DND-41 (cell line): ENCODE results near the gene BCL11A.
A peak's percentile ranks its signal among the peaks of the same experiment; 100 is the strongest.

Experiments
- ATAC-seq: fragments of 200-7000 bp; cut with Tn5 transposase; 3 replicates; pipeline ENCODE4 v1.9.1; 2021; ENCODE audit warnings: low read depth; ENCODE audit not compliant: insufficient read depth
- DNase-seq: peaks from one replicate; pipeline ENCODE4 v3.0.0-alpha.2; 2020
- H2AFZ ChIP-seq: 2 replicates; pipeline ENCODE4 v1.6.0; 2012; ENCODE audit warnings: low read depth, low read length
- H3K27ac ChIP-seq: 2 replicates; pipeline ENCODE4 v1.5.1; 2012; ENCODE audit warnings: low read length, inconsistent platforms
- H3K27me3 ChIP-seq: fragments of 200-600 bp; sonication (generic); 2 replicates; pipeline ENCODE4 v1.6.0; 2012; ENCODE audit warnings: low read length, mild to moderate bottlenecking, inconsistent platforms; ENCODE audit not compliant: insufficient read depth, poor library complexity
- H3K36me3 ChIP-seq: 2 replicates; pipeline ENCODE4 v1.5.1; 2012; ENCODE audit warnings: low read length, inconsistent platforms; ENCODE audit not compliant: insufficient read depth
- H3K4me1 ChIP-seq: 2 replicates; pipeline ENCODE4 v1.5.1; 2012; ENCODE audit warnings: mild to moderate bottlenecking, low read length; ENCODE audit not compliant: insufficient read depth
- H3K4me2 ChIP-seq: 2 replicates; pipeline ENCODE4 v1.6.0; 2012; ENCODE audit warnings: mild to moderate bottlenecking, moderate library complexity, low read length, inconsistent platforms; ENCODE audit not compliant: insufficient read depth
- H3K4me3 ChIP-seq, 2 experiments: fragments of 200-600 bp in 1 of 2; shearing (Covaris generic) in 1 of 2; 2 replicates each; pipeline ENCODE4 v1.5.1; 2012 to 2016; ENCODE audit warnings: inconsistent platforms in 2 of 2, low read length in 2 of 2, mild to moderate bottlenecking in 2 of 2, low read depth in 1 of 2, moderate library complexity in 1 of 2
- H3K79me2 ChIP-seq: 2 replicates; pipeline ENCODE4 v1.6.0; 2012; ENCODE audit warnings: low read length, inconsistent platforms; ENCODE audit not compliant: insufficient read depth
- H3K9ac ChIP-seq: 2 replicates; pipeline ENCODE4 v1.6.0; 2012; ENCODE audit warnings: low read depth, mild to moderate bottlenecking, inconsistent platforms, low read length, moderate library complexity
- H3K9me3 ChIP-seq: 2 replicates; pipeline ENCODE4 v1.5.1; 2012; ENCODE audit warnings: low read length, moderate library complexity, mild to moderate bottlenecking, inconsistent platforms; ENCODE audit not compliant: insufficient read depth, severe bottlenecking
- H4K20me1 ChIP-seq: 2 replicates; pipeline ENCODE4 v1.6.0; 2012; ENCODE audit warnings: low read length; ENCODE audit not compliant: insufficient read depth
- EZH2 ChIP-seq: IDR thresholded peaks from 3 replicates; pipeline ENCODE4 v1.6.1; 2012; ENCODE audit warnings: borderline replicate concordance, low read depth, mild to moderate bottlenecking, moderate library complexity, low read length, inconsistent platforms; ENCODE audit not compliant: severe bottlenecking
- TF ChIP-seq, protein P1 (sequence below): IDR thresholded peaks from 2 replicates; pipeline ENCODE4 v1.5.1; 2012; ENCODE audit warnings: borderline replicate concordance, low read length, moderate library complexity, mild to moderate bottlenecking; ENCODE audit not compliant: poor library complexity, severe bottlenecking; ENCODE audit errors: extremely low read depth

The BCL11A gene

DNA sequence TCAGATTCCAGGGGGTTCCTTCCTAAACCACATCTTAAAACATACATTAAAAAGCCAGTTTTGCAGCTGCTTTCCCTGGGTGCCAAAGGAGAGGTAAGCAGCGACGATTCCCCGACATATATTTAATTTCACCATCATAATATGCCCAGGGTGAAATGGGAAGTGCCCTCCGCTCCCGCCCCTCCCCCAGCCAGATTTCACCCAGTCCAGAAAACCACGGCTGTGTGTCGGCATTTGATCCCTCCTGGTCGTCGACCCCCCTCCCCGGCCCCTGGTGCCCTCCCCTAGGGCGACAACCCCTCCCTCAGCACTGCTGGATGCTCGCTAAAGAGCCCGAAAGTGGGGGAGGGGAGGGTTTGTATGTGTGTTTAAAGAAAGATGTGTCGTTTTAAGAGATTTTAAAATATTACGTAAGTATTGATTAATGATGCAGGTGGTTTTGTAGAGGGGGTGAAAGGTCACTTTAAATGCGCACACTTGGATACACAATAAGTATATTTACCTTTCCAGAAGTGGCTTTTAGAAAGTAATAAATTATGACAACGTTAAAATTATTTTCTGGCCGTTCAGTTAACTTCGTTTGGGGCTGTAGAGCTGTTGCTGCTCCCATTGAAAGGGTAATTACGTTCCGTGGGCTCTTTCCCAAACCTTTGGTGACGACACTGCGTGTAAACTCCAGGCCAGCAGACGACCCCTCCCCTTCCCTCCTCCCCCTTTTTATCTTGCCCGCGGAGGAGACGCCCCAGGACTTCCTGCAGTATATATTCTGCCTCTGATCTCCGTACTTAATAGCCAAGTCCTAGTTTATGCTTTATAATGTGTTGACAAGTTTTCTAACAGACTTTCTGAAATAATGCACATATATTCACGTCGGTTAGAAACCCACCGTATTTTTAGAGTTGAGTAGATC is 3.4 kb upstream of the BCL11A start:
- H3K79me2 ChIP-seq, result peaks cover 22% of the 10 kb centered on the region
- H3K36me3 ChIP-seq, result no peaks in the 10 kb centered on the region
- DNase-seq (peak; percentile 63), ATAC-seq (peak; percentile 17; the same call in 1 of the 3 replicates)
- H3K4me1 ChIP-seq, result peaks cover 45% of the 10 kb centered on the region
- H4K20me1 ChIP-seq, result no peaks in the 10 kb centered on the region
- H3K9me3 ChIP-seq, result no peaks in the 10 kb centered on the region
- peak overlapping the region; percentile 17 to 78; a peak in 3 of 4 replicates for H3K4me3 ChIP-seq
- H3K27ac ChIP-seq, result 0 out of 2 replicates have a peak overlapping the region, but pooled peaks have one; percentile 13
- peak overlapping the region; percentile 11; the same call in 1 of the 2 replicates for H2AFZ ChIP-seq
- H3K9ac ChIP-seq, result peak overlapping the region; percentile 89
- TF ChIP-seq, protein P1, sequence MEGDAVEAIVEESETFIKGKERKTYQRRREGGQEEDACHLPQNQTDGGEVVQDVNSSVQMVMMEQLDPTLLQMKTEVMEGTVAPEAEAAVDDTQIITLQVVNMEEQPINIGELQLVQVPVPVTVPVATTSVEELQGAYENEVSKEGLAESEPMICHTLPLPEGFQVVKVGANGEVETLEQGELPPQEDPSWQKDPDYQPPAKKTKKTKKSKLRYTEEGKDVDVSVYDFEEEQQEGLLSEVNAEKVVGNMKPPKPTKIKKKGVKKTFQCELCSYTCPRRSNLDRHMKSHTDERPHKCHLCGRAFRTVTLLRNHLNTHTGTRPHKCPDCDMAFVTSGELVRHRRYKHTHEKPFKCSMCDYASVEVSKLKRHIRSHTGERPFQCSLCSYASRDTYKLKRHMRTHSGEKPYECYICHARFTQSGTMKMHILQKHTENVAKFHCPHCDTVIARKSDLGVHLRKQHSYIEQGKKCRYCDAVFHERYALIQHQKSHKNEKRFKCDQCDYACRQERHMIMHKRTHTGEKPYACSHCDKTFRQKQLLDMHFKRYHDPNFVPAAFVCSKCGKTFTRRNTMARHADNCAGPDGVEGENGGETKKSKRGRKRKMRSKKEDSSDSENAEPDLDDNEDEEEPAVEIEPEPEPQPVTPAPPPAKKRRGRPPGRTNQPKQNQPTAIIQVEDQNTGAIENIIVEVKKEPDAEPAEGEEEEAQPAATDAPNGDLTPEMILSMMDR, result no peak
- peak; percentile 24 for TF ChIP-seq EZH2
- H3K4me2 ChIP-seq, result peak overlapping the region; percentile 92
- H3K27me3 ChIP-seq, result peaks cover 56% of the 10 kb centered on the region

DNA sequence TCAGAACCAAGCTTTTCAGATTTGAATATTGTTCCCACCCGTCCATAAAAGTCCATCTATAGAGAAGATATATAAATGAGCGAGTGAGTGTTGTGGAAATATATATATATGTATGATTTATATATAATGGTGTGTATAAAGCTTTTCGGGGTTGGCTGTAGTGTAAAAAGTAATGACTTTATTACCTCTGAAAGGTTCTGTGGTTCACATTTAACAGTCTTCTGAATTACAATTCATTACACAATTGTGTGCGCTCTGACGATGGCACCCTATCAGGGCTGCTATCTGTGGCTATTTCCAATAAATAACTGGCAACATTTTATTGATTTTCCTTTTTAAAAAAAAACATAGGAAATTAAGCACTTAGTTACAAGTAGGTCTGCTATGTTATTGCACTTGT is 2.7 kb upstream of the BCL11A start:
- DNase-seq, result no peak
- peaks cover 63% of the 10 kb centered on the region for H3K27me3 ChIP-seq
- H3K9me3 ChIP-seq, result no peaks in the 10 kb centered on the region
- H3K4me1 ChIP-seq, result peaks cover 50% of the 10 kb centered on the region
- H3K27ac ChIP-seq, result 0 out of 2 replicates have a peak overlapping the region, but pooled peaks have one; percentile 13
- H3K79me2 ChIP-seq, result peaks cover 28% of the 10 kb centered on the region
- H3K9ac ChIP-seq, result peak overlapping the region; percentile 89
- no peaks in the 10 kb centered on the region for H4K20me1 ChIP-seq
- no peak for ATAC-seq
- H3K4me2 ChIP-seq, result peak overlapping the region; percentile 92
- H2AFZ ChIP-seq, result no peak overlapping the region
- H3K36me3 ChIP-seq, result no peaks in the 10 kb centered on the region; the same call in 1 of the 2 replicates
- TF ChIP-seq, protein P1, result no peak
- TF ChIP-seq EZH2, result no peak
- peak overlapping the region; percentile 38 to 78; a peak in 3 of 4 replicates for H3K4me3 ChIP-seq

DNA sequence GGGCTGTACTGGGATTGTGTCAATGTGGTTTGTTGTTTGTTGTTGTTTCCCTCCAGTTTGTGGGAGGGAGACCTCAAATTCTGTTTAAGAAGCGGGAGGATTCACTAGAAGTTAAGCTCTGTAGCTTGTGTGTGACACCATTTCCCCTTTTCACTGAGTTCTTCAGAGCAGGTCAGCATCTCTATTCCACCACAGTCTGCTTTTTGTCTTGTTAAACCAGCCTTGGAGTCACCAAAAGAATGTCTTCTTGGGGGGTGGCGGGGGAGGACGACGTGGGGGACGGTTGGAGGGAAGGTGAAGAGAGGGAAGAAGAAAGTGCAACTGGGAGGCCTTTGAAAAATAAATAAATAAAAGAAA is 2.3 kb upstream of the BCL11A start:
- peaks cover 32% of the 10 kb centered on the region for H3K79me2 ChIP-seq
- no peak for ATAC-seq
- H3K9me3 ChIP-seq, result no peaks in the 10 kb centered on the region
- H3K9ac ChIP-seq, result peak overlapping the region; percentile 89
- H3K4me2 ChIP-seq, result peak overlapping the region; percentile 92
- H3K4me3 ChIP-seq, result peak overlapping the region; percentile 38 to 78; a peak in 3 of 4 replicates
- DNase-seq, result no peak
- no peak for TF ChIP-seq EZH2
- TF ChIP-seq, protein P1, result no peak
- peaks cover 66% of the 10 kb centered on the region for H3K27me3 ChIP-seq
- peaks cover 53% of the 10 kb centered on the region for H3K4me1 ChIP-seq
- peak overlapping the region; percentile 60 for H3K27ac ChIP-seq
- H2AFZ ChIP-seq, result peak overlapping the region; percentile 82
- no peaks in the 10 kb centered on the region for H4K20me1 ChIP-seq
- no peaks in the 10 kb centered on the region; the same call in 1 of the 2 replicates for H3K36me3 ChIP-seq
